Medulla oblongata (tissue), 1 donor: ENCODE data around the gene RAB8A.
"Not testable (repeated sequence)": the region's sequence is repeated elsewhere in the genome, so short reads cannot be mapped to it uniquely, and the experiment has no call there.

Experiments used
- DNase-seq: peaks from one replicate; pipeline ENCODE4 v3.0.0-alpha.2; 2015; ENCODE audit errors: extremely low spot score

RAB8A gene

DNA sequence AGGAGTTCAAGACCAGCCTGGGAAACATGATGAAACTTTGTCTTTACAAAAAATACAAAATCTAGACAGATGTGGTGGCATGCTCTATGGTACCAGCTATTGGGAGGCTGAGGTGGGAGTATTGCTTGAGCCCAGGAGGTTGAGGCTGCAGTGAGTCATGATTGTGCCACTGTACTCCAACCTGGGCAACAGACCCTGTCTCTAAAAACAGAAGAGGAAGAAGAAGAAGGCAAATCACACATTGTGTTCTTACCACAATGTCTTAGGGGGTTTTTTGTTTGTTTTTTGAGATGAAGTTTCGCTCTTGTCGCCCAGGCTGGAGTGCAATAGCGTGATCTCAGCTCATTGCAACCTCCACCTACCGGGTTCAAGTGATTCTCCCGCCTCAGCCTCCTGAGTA, 67.2 kb downstream of the RAB8A start:
- DNase-seq = not testable (repeated sequence)

DNA sequence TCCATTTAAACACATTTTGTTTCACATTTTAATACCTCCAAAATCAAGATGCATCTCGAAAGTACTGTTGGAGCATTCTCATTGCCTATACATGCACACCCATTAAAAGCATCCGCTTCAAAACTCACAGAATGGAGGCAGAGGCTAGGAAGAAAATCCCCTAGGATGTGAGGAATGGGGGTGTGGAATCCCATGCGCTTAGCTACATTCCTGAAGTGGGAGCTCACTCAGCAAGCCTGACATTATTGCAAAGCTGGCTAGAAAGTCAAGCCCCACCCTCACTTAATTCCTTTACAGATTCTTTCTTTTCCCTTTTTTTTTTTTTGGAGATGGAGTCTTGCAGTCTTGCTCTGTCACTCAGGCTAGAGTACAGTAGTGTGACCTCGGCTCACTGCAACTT, 68.9 kb downstream of the RAB8A start:
- no peak for DNase-seq
